B cell (primary cell): ENCODE results near the gene ARHGEF6. TPM values are rescaled to one million over a fixed set of nuclear protein-coding genes. Genes with fewer than 3 reads are reported as not detected.
A peak's percentile ranks its signal among the peaks of the same experiment; 100 is the strongest.

Experiments used
- ATAC-seq: fragments of 200-7000 bp; cut with Tn5 transposase; one replicate; pipeline ENCODE4 v1.10.0; 2021; ENCODE audit warnings: low read depth, mild to moderate bottlenecking, moderate number of reproducible peaks, moderate library complexity
- CTCF ChIA-PET: fragments of 350-600 bp; sonication (Branson Sonifier 250); formaldehyde crosslinking; loops from one replicate; lab custom pipeline; 2021; ENCODE audit warnings: antibody characterized with exemption, inconsistent platforms; lab: Charles Lee
- POLR2A ChIA-PET: fragments of 350-600 bp; sonication (Branson Sonifier 250); formaldehyde crosslinking; loops from one replicate; lab custom pipeline; 2021; ENCODE audit warnings: antibody characterized with exemption; lab: Charles Lee
- DNase-seq: peaks from one replicate; pipeline ENCODE4 v3.0.0; 2013
- H2AFZ ChIP-seq: 2 replicates; pipeline ENCODE4 v1.6.1; 2012; ENCODE audit warnings: mild to moderate bottlenecking, low read depth, low read length; ENCODE audit not compliant: insufficient read depth, poor library complexity, severe bottlenecking
- H3K27ac ChIP-seq, 2 donors: 1 replicate in 1 of 2; 2 replicates in 1 of 2; pipeline ENCODE4 v1.5.1; 2012 to 2013; ENCODE audit warnings: low read length in 2 of 2, mild to moderate bottlenecking in 2 of 2, moderate library complexity in 1 of 2
- H3K27me3 ChIP-seq, 4 experiments: fragments of 200-600 bp in 1 of 4; sonication (generic) in 1 of 4; replicated peaks in 1 of 4; 1 replicate in 2 of 4; 2 replicates in 2 of 4; pipeline versions ENCODE4 v1.6.1 to v1.7.0; 2013 to 2016; ENCODE audit warnings: low read length in 3 of 4, mild to moderate bottlenecking in 2 of 4, mixed read lengths in 1 of 4, moderate library complexity in 1 of 4; ENCODE audit not compliant: insufficient read depth in 4 of 4, control insufficient read depth in 3 of 4; ENCODE audit errors: control extremely low read depth in 1 of 4
- H3K36me3 ChIP-seq, 2 experiments: replicated peaks in 1 of 2; 1 replicate in 1 of 2; 2 replicates in 1 of 2; pipeline versions ENCODE4 v1.6.1 to v1.7.1; 2013; ENCODE audit warnings: low read length in 1 of 2; ENCODE audit not compliant: insufficient read depth in 2 of 2, control insufficient read depth in 1 of 2; ENCODE audit errors: control extremely low read depth in 1 of 2, extremely low read depth in 1 of 2
- H3K4me1 ChIP-seq, 2 donors: fragments of 200-600 bp in 1 of 2; sonication (generic) in 1 of 2; 1 replicate in 1 of 2; 2 replicates in 1 of 2; pipeline versions ENCODE4 v1.5.1 to v1.6.1; 2013 to 2017; ENCODE audit warnings: low read length in 2 of 2; ENCODE audit not compliant: control insufficient read depth in 2 of 2, insufficient read depth in 2 of 2
- H3K4me2 ChIP-seq: replicated peaks from 2 replicates; pipeline ENCODE3; 2012; ENCODE audit warnings: mild to moderate bottlenecking, low read depth, low read length; ENCODE audit not compliant: poor library complexity, severe bottlenecking
- H3K4me3 ChIP-seq, 5 experiments: fragments of 200-600 bp in 1 of 5; sonication (generic) in 1 of 5; 1 replicate in 3 of 5; 2 replicates in 2 of 5; pipeline versions ENCODE4 v1.5.1 to v1.7.0; 2011 to 2016; ENCODE audit warnings: low read length in 4 of 5, mild to moderate bottlenecking in 4 of 5, low read depth in 2 of 5, control low read depth in 1 of 5, moderate library complexity in 1 of 5; ENCODE audit not compliant: insufficient read depth in 1 of 5; ENCODE audit errors: control extremely low read depth in 1 of 5, extremely low read depth in 1 of 5
- H3K79me2 ChIP-seq: fragments of 200-600 bp; sonication (generic); one replicate; pipeline ENCODE4 v1.6.0; 2016; ENCODE audit warnings: low read length; ENCODE audit not compliant: control insufficient read depth, insufficient read depth
- H3K9ac ChIP-seq: fragments of 200-600 bp; sonication (generic); 2 replicates; pipeline ENCODE4 v1.6.1; 2017; ENCODE audit warnings: mild to moderate bottlenecking, low read length, moderate library complexity
- H3K9me3 ChIP-seq, 3 donors: one replicate each; pipeline versions ENCODE4 v1.6.1 to v1.7.1; 2013; ENCODE audit warnings: low read length in 2 of 3; ENCODE audit not compliant: control insufficient read depth in 2 of 3, insufficient read depth in 1 of 3; ENCODE audit errors: control extremely low read depth in 1 of 3
- H4K20me1 ChIP-seq: 2 replicates; pipeline ENCODE4 v1.6.0; 2012; ENCODE audit warnings: mild to moderate bottlenecking, low read length; ENCODE audit not compliant: insufficient read depth, control insufficient read depth, poor library complexity, severe bottlenecking
- H3K27ac Mint-ChIP-seq: one replicate; pipeline ENCODE4 v1.8.0; 2021; ENCODE audit warnings: mixed read lengths
- H3K27me3 Mint-ChIP-seq: one replicate; pipeline ENCODE4 v1.8.0; 2021; ENCODE audit warnings: mixed read lengths
- H3K4me1 Mint-ChIP-seq: one replicate; pipeline ENCODE4 v1.8.0; 2021; ENCODE audit warnings: mixed read lengths
- H3K4me3 Mint-ChIP-seq: one replicate; pipeline ENCODE4 v1.8.0; 2021; ENCODE audit warnings: mixed read lengths
- H3K9me3 Mint-ChIP-seq: one replicate; pipeline ENCODE4 v1.8.0; 2022; ENCODE audit warnings: mixed read lengths; ENCODE audit not compliant: insufficient read depth
- EZH2 ChIP-seq: IDR thresholded peaks from 2 replicates; pipeline ENCODE4 v1.6.1; 2012; ENCODE audit warnings: borderline replicate concordance, low read depth, mild to moderate bottlenecking, moderate library complexity, low read length; ENCODE audit not compliant: insufficient read depth, poor library complexity, severe bottlenecking
- WGBS: methylation state at CpG from one replicate; pipeline ENCODE4 v1.1.5; 2013; ENCODE audit warnings: missing lambda C conversion rate; ENCODE audit not compliant: insufficient coverage; 5-methylcytosine and 5-hydroxymethylcytosine counted together
- intact Hi-C: fragments of 100-400 bp; cut with micrococcal nuclease; formaldehyde crosslinking; loops from one replicate; pipeline ENCODE4 v1.10.0; 2022
- polyA plus RNA-seq: library from polyadenylated mRNA; depleted of rRNA; stranded (reverse); fragments of >200 nt; gene quantifications from 2 replicates; pipeline ENCODE4 v1.2.3, GENCODE V29; 2012
- total RNA-seq, 2 donors: library from RNA; stranded (reverse); fragments of 120-200 nt in 1 of 2; gene quantifications; 1 replicate in 1 of 2; 2 replicates in 1 of 2; pipeline versions ENCODE4 v1.2.3 to v1.2.4, GENCODE V29; 2013 to 2022
- TF ChIP-seq, protein P1 (sequence below): fragments of 200-600 bp; IDR thresholded peaks from one replicate; pipeline ENCODE4 v1.8.0; 2022; ENCODE audit warnings: antibody characterized with exemption, mild to moderate bottlenecking

Gene ARHGEF6
- total and polyA plus RNA-seq, 2 donors (not counting 1 experiment from before 2014, with no cell fraction given): 29.6 to 43.4 TPM

DNA sequence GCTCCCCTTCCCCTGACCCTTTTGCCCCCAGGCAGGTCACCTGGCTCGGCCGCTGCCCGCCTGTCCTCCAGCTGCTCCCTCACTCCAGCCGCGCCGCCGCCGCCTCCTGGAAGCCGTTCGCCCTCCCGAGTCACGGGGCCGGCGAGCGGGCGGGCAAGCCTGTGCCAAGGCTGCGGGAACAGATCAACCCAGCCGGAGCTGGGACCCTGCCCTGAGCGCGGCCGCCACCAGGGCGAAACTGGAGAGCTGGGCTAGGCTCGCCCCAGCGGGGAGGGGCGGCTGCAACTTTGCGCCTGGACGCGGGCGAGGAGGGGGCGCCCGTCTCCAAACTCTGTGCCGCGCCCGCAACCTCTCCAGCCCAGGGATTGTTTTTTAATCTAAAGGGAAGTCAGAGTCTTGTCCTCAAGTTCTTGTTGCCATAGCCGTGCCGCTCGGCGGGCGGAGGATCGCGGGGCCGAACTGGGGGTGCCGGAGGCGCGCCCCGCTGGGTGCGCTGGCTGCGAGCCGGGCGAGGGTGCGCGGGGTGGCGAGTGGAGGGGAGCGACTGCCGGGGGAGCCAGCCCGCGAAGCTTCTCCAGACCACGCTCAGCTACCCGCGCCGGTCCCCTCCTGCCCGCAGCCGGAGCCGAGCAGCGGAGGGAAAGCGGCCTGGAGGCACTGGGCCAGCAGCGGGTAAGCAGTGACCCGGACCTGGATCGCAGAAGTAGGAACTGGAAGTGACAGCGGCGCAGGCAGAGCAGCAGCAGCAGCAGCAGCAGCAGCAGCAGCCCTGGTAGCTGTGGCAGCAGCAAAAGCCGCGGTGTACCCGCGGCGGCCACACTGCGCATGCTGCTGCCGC is 13.4 kb downstream of the ARHGEF6 start:
- Histone ChIP-seq H2AFZ (peak overlapping the region; percentile 60), H3K9me3 (no peaks in the 10 kb centered on the region), H3K4me2 (peak overlapping the region; percentile 77), H3K9ac (peak overlapping the region; percentile 67), H3K36me3 (no peaks in the 10 kb centered on the region), H4K20me1 (no peaks in the 10 kb centered on the region), H3K4me1 (peaks cover 27 to 38% of the 10 kb centered on the region in 2 donors), H3K27me3 (no peaks in the 10 kb centered on the region), H3K79me2 (peaks cover 57% of the 10 kb centered on the region), H3K27ac (peak overlapping the region; percentile 59 to 72), H3K4me3 (peak overlapping the region in 4 of 5 experiments; percentile 49 to 70 (median 62))
- ChIA-PET POLR2A (interaction anchor here (0.8 to 2.8 kb wide), 3 partner anchors 13 to 113 kb away, joined by 4 to 27 read pairs (median 6); partner anchors contain the start of genes ARHGEF6 and RBMX), CTCF (interaction anchor here (0.6 to 4.3 kb wide), 15 partner anchors 12 to 142 kb away, joined by 3 to 27 read pairs (median 4); partner anchors contain the start of genes ARHGEF6 and RBMX)
- ATAC-seq: peak; percentile 80
- Mint-ChIP-seq H3K27ac (peak overlapping the region; percentile 92), H3K27me3 (no peaks in the 10 kb centered on the region), H3K9me3 (no peaks in the 10 kb centered on the region), H3K4me3 (peak overlapping the region; percentile 83), H3K4me1 (peaks cover 48% of the 10 kb centered on the region)
- WGBS: 1% methylated on average over 71 of the region's 78 CpGs
- DNase-seq: peak; percentile 76
- TF ChIP-seq EZH2: no peak
- TF ChIP-seq, protein P1, sequence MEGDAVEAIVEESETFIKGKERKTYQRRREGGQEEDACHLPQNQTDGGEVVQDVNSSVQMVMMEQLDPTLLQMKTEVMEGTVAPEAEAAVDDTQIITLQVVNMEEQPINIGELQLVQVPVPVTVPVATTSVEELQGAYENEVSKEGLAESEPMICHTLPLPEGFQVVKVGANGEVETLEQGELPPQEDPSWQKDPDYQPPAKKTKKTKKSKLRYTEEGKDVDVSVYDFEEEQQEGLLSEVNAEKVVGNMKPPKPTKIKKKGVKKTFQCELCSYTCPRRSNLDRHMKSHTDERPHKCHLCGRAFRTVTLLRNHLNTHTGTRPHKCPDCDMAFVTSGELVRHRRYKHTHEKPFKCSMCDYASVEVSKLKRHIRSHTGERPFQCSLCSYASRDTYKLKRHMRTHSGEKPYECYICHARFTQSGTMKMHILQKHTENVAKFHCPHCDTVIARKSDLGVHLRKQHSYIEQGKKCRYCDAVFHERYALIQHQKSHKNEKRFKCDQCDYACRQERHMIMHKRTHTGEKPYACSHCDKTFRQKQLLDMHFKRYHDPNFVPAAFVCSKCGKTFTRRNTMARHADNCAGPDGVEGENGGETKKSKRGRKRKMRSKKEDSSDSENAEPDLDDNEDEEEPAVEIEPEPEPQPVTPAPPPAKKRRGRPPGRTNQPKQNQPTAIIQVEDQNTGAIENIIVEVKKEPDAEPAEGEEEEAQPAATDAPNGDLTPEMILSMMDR: peak; percentile 28
- intact Hi-C loops: loop anchor here (1.0 to 10.0 kb wide), 6 partner anchors 13 to 273 kb away; partner anchors contain the start of genes ARHGEF6, HTATSF1 and RBMX
